Measurements from ENCODE around the gene UGT1A7. TPM values are rescaled to one million over a fixed set of nuclear protein-coding genes. Genes with fewer than 3 reads are reported as not detected.

UGT1A7 gene
- total RNA-seq, 1 donor from 2014 or later: 0.53 TPM

DNA sequence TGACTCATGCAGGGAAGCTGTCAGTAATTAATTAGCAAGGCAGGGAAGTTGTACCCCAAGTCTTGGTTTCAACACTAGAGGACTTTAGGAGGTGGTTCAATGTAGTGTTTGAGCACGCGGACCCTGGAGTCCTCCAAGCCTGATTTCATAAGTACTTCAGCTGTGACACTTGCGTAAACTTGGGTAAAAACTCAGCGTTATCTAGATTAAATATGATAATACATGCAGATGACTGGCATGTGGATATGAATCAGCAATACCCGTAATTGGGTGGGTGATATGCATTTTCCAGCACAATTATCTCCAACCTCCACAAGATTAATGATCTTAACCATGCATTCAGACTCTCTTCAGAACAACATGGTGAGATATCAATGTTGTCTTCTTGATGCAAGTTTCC is 5.2 kb downstream of the UGT1A7 start:
- no peak overlapping the region for H3K4me3 ChIP-seq (ENCODE audit: low read depth, low read length)
- H3K36me3 ChIP-seq (ENCODE audit: control insufficient read depth, insufficient read depth, low read length): no peaks in the 10 kb centered on the region
- DNase-seq (ENCODE audit: low read depth) (no peak), FAIRE-seq (no peak)
- TF ChIP-seq, protein P1, sequence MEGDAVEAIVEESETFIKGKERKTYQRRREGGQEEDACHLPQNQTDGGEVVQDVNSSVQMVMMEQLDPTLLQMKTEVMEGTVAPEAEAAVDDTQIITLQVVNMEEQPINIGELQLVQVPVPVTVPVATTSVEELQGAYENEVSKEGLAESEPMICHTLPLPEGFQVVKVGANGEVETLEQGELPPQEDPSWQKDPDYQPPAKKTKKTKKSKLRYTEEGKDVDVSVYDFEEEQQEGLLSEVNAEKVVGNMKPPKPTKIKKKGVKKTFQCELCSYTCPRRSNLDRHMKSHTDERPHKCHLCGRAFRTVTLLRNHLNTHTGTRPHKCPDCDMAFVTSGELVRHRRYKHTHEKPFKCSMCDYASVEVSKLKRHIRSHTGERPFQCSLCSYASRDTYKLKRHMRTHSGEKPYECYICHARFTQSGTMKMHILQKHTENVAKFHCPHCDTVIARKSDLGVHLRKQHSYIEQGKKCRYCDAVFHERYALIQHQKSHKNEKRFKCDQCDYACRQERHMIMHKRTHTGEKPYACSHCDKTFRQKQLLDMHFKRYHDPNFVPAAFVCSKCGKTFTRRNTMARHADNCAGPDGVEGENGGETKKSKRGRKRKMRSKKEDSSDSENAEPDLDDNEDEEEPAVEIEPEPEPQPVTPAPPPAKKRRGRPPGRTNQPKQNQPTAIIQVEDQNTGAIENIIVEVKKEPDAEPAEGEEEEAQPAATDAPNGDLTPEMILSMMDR (IDR thresholded peaks at IDR 0.05; ENCODE audit: insufficient read depth, low read length, severe bottlenecking): no peak
- H3K27me3 ChIP-seq (ENCODE audit: control insufficient read depth, insufficient read depth, low read length): no peaks in the 10 kb centered on the region

DNA sequence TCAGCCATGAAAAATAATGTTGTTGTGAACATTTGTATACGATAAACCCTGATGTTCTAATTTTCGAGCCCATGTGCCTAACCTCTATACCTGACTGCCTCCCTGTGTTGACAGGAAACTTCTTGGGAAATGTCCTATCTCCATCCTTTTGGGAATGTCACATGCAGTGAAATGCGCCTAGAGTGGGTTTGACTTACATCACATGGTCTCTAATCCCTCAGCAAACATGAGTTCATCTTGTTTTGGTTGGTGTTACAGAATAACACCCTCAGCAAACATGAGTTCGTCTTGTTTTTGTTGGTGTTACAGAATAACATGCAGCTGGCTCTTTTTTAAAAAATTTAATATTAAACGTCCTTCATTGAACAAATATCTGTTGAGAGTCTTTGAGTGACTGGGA is 6.6 kb downstream of the UGT1A7 start:
- DNase-seq (ENCODE audit: low read depth): no peak
- Histone ChIP-seq H3K4me3 (ENCODE audit: low read depth, low read length) (no peak overlapping the region), H3K27me3 (ENCODE audit: control insufficient read depth, insufficient read depth, low read length) (no peaks in the 10 kb centered on the region), H3K36me3 (ENCODE audit: control insufficient read depth, insufficient read depth, low read length) (no peaks in the 10 kb centered on the region)
- TF ChIP-seq, protein P1 (IDR thresholded peaks at IDR 0.05; ENCODE audit: insufficient read depth, low read length, severe bottlenecking): no peak
- no peak for FAIRE-seq

DNA sequence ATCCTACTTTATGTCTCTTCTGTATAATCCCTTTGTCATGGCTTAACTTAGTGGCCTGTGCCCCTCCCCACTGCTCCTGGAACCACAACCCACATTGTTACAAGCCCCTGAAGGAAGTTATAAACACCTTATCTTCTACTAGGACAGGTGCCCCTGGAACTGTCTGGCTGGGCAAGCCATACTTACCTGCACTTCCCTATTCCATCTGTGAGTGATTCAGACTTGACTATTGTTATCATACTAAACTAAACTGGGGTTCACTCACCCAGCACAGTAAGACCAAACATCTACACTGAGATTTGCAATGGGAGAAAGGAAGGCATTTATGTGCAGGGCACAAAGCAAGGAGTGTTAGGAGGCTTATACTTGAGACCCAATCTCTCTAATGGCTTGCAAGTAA is 7.3 kb downstream of the UGT1A7 start:
- Histone ChIP-seq H3K4me3 (ENCODE audit: low read depth, low read length) (no peak overlapping the region), H3K27me3 (ENCODE audit: control insufficient read depth, insufficient read depth, low read length) (no peaks in the 10 kb centered on the region), H3K36me3 (ENCODE audit: control insufficient read depth, insufficient read depth, low read length) (no peaks in the 10 kb centered on the region)
- peak; percentile 31 for DNase-seq (ENCODE audit: low read depth)
- TF ChIP-seq, protein P1 (IDR thresholded peaks at IDR 0.05; ENCODE audit: insufficient read depth, low read length, severe bottlenecking): no peak
- no peak for FAIRE-seq

DNA sequence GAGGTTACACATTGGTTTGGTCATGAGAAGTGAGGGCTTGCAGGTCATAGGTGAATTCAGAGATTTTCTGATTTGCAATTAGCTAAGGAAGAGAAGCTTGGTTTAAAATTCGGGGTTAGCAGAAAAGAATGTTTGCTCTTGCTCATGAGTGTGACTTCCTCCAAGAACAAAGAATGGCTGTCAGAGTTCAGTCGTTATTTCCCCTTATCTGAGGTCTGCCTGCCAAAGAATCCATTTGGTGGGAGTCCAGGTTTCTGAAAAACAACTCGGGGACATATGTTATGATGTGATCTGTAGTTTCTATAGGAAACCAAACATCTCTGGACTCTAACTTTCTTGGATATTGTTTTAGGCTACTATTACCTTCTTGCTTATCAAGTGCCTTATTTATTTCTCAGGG is 7.8 kb downstream of the UGT1A7 start:
- H3K4me3 ChIP-seq (ENCODE audit: low read depth, low read length): no peak overlapping the region
- DNase-seq (ENCODE audit: low read depth) (no peak), FAIRE-seq (no peak)
- H3K27me3 ChIP-seq (ENCODE audit: control insufficient read depth, insufficient read depth, low read length): no peaks in the 10 kb centered on the region
- H3K36me3 ChIP-seq (ENCODE audit: control insufficient read depth, insufficient read depth, low read length): no peaks in the 10 kb centered on the region
- TF ChIP-seq, protein P1 (IDR thresholded peaks at IDR 0.05; ENCODE audit: insufficient read depth, low read length, severe bottlenecking): no peak

DNA sequence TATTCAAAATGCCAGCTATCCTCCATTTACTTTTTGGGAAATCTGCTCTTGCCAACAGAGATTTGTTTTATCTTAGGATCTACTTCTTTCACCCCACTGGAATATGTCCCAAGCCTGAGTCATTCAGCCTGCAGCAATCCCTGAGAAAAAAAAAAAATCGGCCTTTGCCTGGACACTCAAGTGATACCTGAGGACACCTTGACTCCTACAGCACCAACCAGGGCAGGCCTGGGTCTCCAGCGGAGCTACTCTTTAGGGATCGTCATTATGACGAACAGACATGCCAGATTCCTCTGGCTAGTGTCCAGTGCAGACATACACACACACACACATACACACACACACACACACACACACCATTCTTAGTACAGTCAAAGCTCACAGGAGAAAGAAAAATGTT is 8.7 kb downstream of the UGT1A7 start:
- no peak for FAIRE-seq

More for the DNA sequence above, 8.7 kb downstream of the UGT1A7 start:
- H3K27me3 ChIP-seq (ENCODE audit: control insufficient read depth, insufficient read depth, low read length): no peaks in the 10 kb centered on the region
- TF ChIP-seq, protein P1 (IDR thresholded peaks at IDR 0.05; ENCODE audit: insufficient read depth, low read length, severe bottlenecking): no peak
- DNase-seq (ENCODE audit: low read depth): peak; percentile 90
- H3K4me3 ChIP-seq (ENCODE audit: low read depth, low read length): no peak overlapping the region
- no peaks in the 10 kb centered on the region for H3K36me3 ChIP-seq (ENCODE audit: control insufficient read depth, insufficient read depth, low read length)
